ENCODE results near the gene ZNF618.

GRCh38 chr9:114008667-114009410 is 132.7 kb downstream of the ZNF618 start:
- TF ChIP-seq CTCF (optimal IDR thresholded peaks at IDR 0.05 in 1 of 3, IDR thresholded peaks at IDR 0.05 in 1 of 3, conservative IDR thresholded peaks at IDR 0.05 in 1 of 3; ENCODE audit: extremely low read depth in 1 of 3, insufficient read depth in 2 of 3, low read length in 3 of 3): no peak
- no peak for TF ChIP-seq EZH2 (IDR thresholded peaks at IDR 0.05; ENCODE audit: low read length)
